IPS DF 6.9 (cell line): Measurements from ENCODE around the gene MSLN.

Experiments used
- DNase-seq: peaks from one replicate; pipeline ENCODE4 v3.0.0-alpha.2; 2013; ENCODE audit warnings: low read depth, low spot score
- H3K27ac ChIP-seq: one replicate; pipeline ENCODE4 v1.5.1; 2013; ENCODE audit warnings: low read length, control low read depth
- H3K27me3 ChIP-seq: 2 replicates; pipeline ENCODE4 v1.6.1; 2013; ENCODE audit warnings: mild to moderate bottlenecking, low read length; ENCODE audit not compliant: control insufficient read depth, insufficient read depth
- H3K36me3 ChIP-seq: 2 replicates; pipeline ENCODE4 v1.6.1; 2013; ENCODE audit warnings: low read length; ENCODE audit not compliant: control insufficient read depth, insufficient read depth
- H3K4me1 ChIP-seq: 2 replicates; pipeline ENCODE4 v1.6.1; 2013; ENCODE audit warnings: low read length; ENCODE audit not compliant: control insufficient read depth, insufficient read depth
- H3K4me3 ChIP-seq: 2 replicates; pipeline ENCODE4 v1.5.1; 2013; ENCODE audit warnings: mild to moderate bottlenecking, low read length
- H3K9me3 ChIP-seq: 2 replicates; pipeline ENCODE4 v1.6.1; 2013; ENCODE audit warnings: low read length, inconsistent platforms; ENCODE audit not compliant: control insufficient read depth, insufficient read depth
- WGBS: extraction: QIAGEN DNeasy Blood & Tissue Kit; methylation state at CpG from one replicate; pipeline ENCODE4 v1.1.7; 2013; ENCODE audit warnings: mixed read lengths, missing lambda C conversion rate; ENCODE audit not compliant: insufficient read length, insufficient coverage; 5-methylcytosine and 5-hydroxymethylcytosine counted together

MSLN gene

DNA sequence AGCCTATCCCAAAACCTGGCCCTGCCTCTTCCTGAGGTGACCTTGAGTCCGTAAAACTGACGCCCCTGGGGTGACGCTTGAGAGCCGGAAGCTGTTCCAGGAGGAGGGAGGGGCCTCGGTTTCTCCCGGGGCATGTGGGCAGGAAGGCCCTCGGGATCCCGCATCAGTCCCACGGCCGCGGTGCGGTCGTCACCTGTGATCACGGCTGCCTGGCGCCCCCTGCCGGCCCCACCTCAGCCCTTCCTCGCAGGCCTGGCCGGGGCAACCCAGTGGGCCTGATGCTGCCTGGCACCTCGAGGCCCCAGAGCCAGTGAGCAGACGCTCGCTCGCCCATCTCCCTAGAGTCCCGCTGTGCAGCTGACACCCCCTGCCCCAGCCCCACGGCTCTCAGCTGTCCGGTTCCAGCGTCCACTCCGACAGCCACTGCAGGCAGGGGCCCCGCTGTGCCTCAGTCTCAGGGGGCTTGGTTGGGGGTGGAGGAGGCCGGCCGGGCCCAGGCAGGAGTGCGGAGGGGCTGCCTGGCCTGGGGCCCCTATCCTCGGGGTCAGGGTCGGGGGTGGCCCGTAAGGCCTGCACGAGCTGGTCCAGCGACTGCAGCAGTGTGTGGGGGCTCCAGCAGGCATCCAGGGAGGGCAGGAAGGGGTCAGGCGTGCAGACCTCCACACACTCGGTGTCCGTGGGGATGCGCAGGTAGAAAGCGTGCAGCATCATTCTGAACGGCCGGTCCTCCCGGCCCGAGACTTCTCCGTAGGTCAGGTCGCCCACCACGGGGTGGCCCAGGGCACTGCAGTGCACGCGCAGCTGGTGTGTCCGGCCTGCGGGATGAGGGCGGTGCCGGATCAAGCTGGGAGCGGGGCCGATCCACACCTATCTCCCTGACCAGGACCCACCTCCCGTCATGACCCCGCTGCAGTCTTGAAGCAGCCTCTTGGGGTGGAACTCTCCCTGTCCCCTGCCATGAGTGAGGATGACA lies 25.3 kb downstream of the MSLN start:
- Histone ChIP-seq H3K9me3 (no peaks in the 10 kb centered on the region), H3K36me3 (peaks cover 18% of the 10 kb centered on the region), H3K27ac (no peak overlapping the region), H3K4me3 (no peak overlapping the region), H3K4me1 (no peaks in the 10 kb centered on the region; the same call in 1 of the 2 replicates), H3K27me3 (no peaks in the 10 kb centered on the region)
- DNase-seq = peak; percentile 47
- no CpG with 5 or more reads among the region's 58 CpGs for WGBS

DNA sequence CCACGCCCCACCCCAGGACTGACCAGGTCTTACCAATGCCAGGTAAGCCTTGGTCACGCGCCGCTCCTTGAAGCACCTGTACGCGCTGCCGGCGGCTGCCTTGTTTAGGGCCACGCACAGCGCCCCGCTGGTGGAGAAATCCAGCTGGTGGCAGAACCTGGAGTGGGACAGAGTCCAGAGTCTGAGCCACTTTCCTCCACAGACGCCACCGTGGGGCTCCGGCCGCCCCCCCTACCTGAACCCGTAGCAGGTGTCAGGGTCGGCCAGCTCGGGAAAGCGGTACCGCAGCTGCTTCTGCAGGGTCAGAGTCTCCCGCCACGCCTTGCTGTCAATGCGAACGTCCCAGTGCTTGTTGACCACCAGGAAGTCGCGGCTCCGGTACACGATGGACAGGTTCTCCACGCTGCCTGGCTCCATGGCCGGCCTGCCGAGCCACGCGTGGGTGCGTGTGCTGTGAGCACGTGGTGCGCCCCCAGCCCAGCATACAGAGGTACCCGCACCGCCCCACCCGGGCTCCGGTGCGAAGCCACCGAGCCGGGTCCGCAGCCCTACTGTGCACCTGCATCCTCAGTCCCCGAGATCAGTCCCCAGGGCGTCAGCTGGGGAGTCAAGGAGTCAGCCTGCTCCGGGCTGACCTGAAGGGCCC lies 26.9 kb downstream of the MSLN start:
- WGBS = no CpG with 5 or more reads among the region's 47 CpGs
- Histone ChIP-seq H3K4me1 (no peaks in the 10 kb centered on the region; the same call in 1 of the 2 replicates), H3K4me3 (peak overlapping the region; percentile 100), H3K36me3 (peaks cover 34% of the 10 kb centered on the region), H3K27me3 (no peaks in the 10 kb centered on the region), H3K9me3 (no peaks in the 10 kb centered on the region), H3K27ac (no peak overlapping the region)
- no peak for DNase-seq

DNA sequence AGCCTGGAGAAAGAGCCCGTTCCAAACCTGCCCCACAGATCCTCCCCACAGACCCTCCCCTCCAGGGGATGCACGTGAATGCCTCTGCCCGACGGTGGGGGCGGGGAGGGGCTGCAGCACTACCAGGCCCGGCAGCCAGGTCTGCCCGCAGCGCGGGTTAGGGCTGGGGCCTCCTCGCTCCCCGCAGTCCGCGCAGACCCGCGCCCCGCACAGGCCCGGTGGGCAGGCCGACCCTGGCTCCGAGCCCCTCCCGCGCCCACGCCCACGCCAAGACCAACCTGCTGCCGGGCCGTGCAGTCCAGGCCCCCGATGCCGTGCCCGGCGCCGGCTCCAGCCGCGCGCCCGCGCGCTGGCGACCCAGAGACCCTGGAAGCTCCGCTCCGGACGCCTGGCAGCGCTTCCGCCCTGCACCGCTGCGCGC lies 27.5 kb downstream of the MSLN start, which contains the start of gene RPUSD1:
RPUSD1 (minus strand) TSS at position 404 of the 421 bp plus-strand sequence. CDS start 644 bp downstream, outside the sequence.
- Histone ChIP-seq H3K36me3 (peaks cover 39% of the 10 kb centered on the region), H3K27ac (no peak within 1 kb of the TSS), H3K9me3 (no peaks in the 10 kb centered on the region), H3K4me3 (peak within 1 kb of the TSS; percentile 100), H3K27me3 (no peaks in the 10 kb centered on the region), H3K4me1 (no peaks in the 10 kb centered on the region; the same call in 1 of the 2 replicates)
- no peak for DNase-seq
- no CpG with 5 or more reads among the region's 45 CpGs for WGBS

DNA sequence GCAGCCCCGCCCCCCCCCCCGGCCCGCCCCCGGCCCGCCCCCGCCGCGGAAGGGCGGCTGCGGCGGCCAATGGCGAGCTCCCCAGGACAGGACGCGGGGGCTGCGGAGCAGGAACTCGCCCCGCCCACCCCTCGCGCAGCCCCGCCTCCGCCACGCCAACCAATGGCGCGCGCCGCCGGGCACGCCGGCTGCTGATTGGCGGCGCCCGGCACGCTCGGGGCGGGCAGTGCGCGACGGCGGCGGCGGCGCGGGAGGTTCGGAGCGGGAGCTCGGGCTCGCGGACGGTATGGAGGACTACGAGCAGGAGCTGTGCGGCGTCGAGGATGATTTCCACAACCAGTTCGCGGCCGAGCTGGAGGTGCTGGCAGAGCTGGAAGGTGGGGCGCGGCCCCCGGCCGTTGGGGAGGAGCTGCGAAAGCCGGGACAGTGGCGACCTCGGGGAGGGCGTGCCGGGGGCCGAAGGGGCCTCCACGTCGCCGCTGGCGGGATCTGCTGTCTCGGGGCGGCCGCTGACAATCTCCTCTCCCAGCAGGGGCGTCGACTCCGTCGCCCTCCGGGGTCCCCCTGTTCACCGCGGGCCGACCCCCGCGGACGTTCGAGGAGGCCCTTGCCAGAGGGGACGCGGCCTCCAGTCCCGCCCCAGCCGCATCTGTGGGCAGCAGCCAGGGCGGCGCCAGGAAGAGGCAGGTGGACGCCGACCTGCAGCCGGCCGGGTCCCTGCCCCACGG lies 28.0 kb downstream of the MSLN start, which contains the start of gene CHTF18:
CHTF18 (plus strand) TSS at position 222 of the 728 bp plus-strand sequence; CDS start at position 287, 65 bp downstream.
- H3K9me3 ChIP-seq = no peaks in the 10 kb centered on the region
- no peaks in the 10 kb centered on the region for H3K27me3 ChIP-seq
- H3K27ac ChIP-seq = no peak within 1 kb of the TSS
- peak within 1 kb of the TSS; percentile 100 for H3K4me3 ChIP-seq
- DNase-seq = no peak
- WGBS = no CpG with 5 or more reads among the region's 97 CpGs
- no peaks in the 10 kb centered on the region; the same call in 1 of the 2 replicates for H3K4me1 ChIP-seq
- H3K36me3 ChIP-seq = peaks cover 45% of the 10 kb centered on the region

DNA sequence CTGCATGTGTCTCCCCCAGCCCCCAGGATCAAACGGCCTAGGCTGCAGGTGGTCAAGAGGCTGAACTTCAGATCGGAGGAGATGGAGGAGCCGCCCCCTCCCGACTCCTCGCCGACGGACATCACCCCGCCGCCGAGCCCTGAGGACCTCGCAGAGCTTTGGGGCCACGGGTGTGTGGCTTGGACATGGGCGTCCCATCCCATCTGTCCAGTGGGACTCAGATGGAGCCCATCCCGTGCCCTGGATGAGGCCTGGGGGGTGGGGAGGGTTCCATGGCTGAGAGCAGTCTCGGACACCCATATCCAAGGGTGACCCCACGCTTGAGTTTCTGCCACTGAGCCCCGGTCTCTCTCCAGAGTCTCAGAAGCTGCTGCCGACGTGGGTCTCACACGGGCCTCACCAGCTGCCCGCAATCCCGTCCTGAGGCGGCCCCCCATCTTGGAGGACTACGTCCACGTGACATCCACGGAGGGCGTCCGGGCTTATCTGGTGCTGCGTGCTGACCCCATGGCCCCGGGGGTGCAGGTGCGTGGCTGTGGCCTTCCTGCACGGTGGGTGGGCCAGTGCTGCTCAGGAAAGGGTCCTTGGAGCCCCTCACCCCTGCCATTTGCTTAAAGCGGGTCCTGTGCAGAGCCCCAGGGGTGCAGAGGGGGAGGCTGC lies 28.8 kb downstream of the MSLN start:
- Histone ChIP-seq H3K9me3 (no peaks in the 10 kb centered on the region), H3K27ac (no peak overlapping the region), H3K36me3 (peaks cover 45% of the 10 kb centered on the region), H3K4me3 (peak overlapping the region; percentile 90; the same call in 1 of the 2 replicates), H3K27me3 (no peaks in the 10 kb centered on the region), H3K4me1 (no peaks in the 10 kb centered on the region; the same call in 1 of the 2 replicates)
- WGBS = no CpG with 5 or more reads among the region's 33 CpGs
- no peak for DNase-seq

GRCh38 chr16:790086-790485 lies 29.6 kb downstream of the MSLN start:
- DNase-seq = no peak
- H3K9me3 ChIP-seq = no peaks in the 10 kb centered on the region
- whole genome bisulfite sequencing = no CpG with 5 or more reads among the region's 17 CpGs
- no peaks in the 10 kb centered on the region; the same call in 1 of the 2 replicates for H3K4me1 ChIP-seq
- H3K27ac ChIP-seq = no peak overlapping the region
- H3K36me3 ChIP-seq = peaks cover 45% of the 10 kb centered on the region
- H3K4me3 ChIP-seq = no peak overlapping the region
- H3K27me3 ChIP-seq = no peaks in the 10 kb centered on the region

- Histone ChIP-seq H3K4me3 (no peak overlapping the region), H3K27ac (no peak overlapping the region), H3K4me1 (no peaks in the 10 kb centered on the region; the same call in 1 of the 2 replicates), H3K36me3 (peaks cover 44% of the 10 kb centered on the region), H3K27me3 (no peaks in the 10 kb centered on the region), H3K9me3 (no peaks in the 10 kb centered on the region)
- no CpG with 5 or more reads among the region's 23 CpGs for WGBS
- no peak for DNase-seq
These were observed 30.6 kb downstream of the MSLN start for GRCh38 chr16:791131-791530.

- Histone ChIP-seq H3K36me3 (peaks cover 38% of the 10 kb centered on the region), H3K4me3 (no peak overlapping the region), H3K27me3 (no peaks in the 10 kb centered on the region), H3K9me3 (no peaks in the 10 kb centered on the region), H3K27ac (no peak overlapping the region), H3K4me1 (no peaks in the 10 kb centered on the region; the same call in 1 of the 2 replicates)
- no peak for DNase-seq
- WGBS = no CpG with 5 or more reads among the region's 46 CpGs
These were observed 31.9 kb downstream of the MSLN start for GRCh38 chr16:792221-792995.

GRCh38 chr16:793414-793813 lies 32.9 kb downstream of the MSLN start:
- no peaks in the 10 kb centered on the region for H3K27me3 ChIP-seq
- H3K4me1 ChIP-seq = no peaks in the 10 kb centered on the region; the same call in 1 of the 2 replicates
- DNase-seq = no peak
- peaks cover 38% of the 10 kb centered on the region for H3K36me3 ChIP-seq
- no peak overlapping the region for H3K27ac ChIP-seq
- WGBS = no CpG with 5 or more reads among the region's 8 CpGs
- no peak overlapping the region for H3K4me3 ChIP-seq
- H3K9me3 ChIP-seq = no peaks in the 10 kb centered on the region
